HG02610 (cell line): ENCODE measurements around the gene SMIM5.

Source experiments
- ATAC-seq: cut with Tn5 transposase; IDR thresholded peaks from one replicate; pipeline ENCODE4 v1.9.1; 2021; ENCODE audit warnings: mild to moderate bottlenecking, moderate library complexity; ENCODE audit not compliant: unreplicated experiment

The SMIM5 gene

DNA sequence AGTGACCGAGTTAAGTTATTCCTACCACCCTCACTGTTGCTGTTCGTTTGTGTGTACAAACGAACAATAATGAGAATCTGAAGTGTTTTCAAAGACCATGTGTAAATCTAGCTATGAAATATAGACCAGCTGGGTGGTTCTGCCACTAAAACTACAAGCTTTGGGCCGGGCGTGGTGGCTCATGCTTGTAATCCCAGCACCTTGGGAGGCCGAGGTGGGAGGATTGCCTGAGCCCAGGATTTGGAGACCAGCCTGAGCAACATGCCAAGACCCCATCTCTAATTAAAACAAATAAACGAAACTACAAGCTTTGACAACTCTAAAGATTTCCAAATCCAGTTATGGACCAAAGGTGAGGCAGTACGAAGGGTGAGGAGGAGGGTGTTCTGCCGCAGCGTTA lies 32.7 kb downstream of the SMIM5 start:
- ATAC-seq: no peak

DNA sequence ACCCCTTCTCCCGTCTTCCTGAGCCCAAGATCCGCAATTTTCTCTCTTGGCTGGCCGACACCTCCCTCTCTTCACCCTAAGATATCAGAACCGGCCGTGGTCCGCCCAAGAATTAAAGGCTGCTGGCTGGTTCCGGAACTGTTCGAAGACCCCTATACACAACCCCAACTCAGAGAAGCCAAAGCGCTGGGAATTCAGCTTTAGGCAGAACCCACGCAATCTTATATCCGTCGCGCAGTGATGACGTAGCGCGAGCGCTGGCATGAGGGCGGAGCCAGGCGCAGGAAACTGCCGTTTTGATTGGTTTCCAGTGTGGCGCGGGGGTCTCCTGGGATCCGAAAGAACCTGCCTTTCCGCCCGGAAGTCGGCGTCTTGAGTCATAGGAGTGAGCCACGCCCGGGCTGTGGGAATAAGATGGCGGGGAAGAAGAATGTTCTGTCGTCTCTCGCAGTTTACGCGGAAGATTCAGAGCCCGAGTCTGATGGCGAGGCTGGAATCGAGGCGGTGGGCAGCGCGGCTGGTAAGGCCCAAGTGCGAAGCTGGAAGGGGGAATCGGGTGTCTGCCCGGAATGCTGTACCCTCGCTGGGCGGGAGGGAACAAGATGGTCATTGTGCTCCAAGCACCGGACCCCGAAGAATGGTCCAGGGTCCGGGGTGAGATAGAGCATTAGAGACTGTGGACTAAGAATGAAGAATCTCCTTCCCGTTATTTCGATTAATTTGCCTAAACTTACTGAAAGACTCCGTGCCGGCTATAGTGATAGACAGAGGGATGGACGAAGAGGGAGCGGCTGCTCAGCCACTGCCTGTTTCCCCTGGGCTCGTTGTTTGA lies 33.9 kb downstream of the SMIM5 start, which contains the start of the genes RECQL5 and SAP30BP:
RECQL5 (minus strand) TSS at position 196 of the 832 bp plus-strand sequence. CDS start 597 bp downstream, outside the sequence.
SAP30BP (plus strand) TSS at position 380 of the 832 bp plus-strand sequence; CDS start at position 415, 35 bp downstream.
- peak; percentile 55 for ATAC-seq

DNA sequence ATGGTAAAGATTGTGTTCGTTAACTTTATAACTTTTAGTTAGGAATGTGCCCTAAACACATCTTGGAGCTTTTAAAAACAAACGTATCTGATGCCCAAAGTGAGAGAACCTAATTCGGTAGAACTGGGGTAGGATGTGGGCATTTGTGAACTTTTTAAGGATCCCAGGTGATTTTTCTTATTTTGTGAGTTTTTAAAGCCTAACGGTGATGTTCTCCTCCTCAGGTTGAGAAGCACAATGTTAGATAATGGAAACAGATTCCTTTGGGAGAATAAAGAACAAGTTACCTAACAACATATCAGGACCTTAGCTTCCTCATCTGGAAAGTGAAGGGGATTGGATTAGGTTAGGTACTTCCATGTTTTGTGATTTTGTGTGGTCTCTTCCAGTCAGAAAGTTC lies 34.6 kb downstream of the SMIM5 start:
- no peak for ATAC-seq

DNA sequence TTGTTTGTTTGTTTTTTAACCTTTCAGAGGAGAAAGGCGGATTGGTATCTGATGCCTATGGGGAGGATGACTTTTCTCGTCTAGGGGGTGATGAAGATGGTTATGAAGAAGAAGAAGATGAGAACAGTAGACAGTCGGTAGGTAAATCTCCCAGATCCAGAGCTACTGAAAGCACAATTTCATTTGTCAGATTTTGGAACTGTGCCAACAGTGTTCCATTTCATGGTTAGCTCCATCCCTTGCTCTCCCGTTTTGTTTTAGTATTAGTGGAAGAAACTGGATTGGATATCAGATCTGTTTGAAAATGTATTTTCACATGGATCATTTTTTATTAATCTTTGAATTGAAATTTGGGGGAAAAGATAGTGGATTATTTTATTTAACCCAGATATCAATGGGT lies 35.3 kb downstream of the SMIM5 start:
- no peak for ATAC-seq

GRCh38 chr17:75670868-75671267 lies 37.6 kb downstream of the SMIM5 start:
- no peak for ATAC-seq

DNA sequence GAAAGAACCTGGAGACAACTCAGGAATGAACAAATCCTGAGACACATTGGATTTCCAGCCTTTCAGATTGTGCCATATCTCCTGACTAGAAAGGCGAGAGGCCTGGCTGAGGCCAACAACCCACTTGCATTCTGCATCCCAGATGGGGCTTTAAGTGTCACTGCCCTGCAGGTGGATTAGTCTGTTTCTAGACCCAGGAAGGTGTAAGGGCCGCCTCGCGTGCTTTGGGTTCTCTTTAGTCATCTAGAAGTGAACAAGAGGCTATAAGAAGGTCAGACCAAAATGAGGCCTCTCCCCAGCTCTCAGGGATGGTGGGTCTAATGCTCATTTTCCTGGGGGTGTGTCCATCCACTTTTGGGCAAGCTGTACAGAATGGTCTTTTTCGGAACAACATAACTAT lies 38.8 kb downstream of the SMIM5 start:
- no peak for ATAC-seq

DNA sequence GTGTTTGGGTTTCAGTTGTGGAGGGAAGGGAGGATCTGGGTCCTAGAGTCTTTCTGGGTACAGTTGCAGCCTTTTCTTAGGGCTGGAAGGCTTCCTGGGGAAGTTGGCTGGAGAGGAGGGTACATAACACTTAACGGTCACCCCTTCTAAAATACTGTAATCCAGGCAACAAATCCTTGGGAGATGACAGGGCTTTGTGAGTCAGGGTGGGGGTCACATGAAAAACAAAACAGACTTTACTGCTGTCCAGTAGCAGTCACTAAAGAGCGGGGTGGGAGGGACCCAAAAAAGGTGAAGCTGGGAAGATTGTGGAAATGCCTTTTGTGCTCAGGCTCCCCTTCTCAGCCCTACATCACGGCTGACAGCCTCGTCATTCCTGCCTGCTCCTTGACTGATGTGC lies 40.3 kb downstream of the SMIM5 start:
- ATAC-seq: no peak

GRCh38 chr17:75676461-75676860 lies 43.2 kb downstream of the SMIM5 start:
- no peak for ATAC-seq

GRCh38 chr17:75679706-75680211 lies 46.5 kb downstream of the SMIM5 start:
- ATAC-seq: no peak

GRCh38 chr17:75680431-75680830 lies 47.2 kb downstream of the SMIM5 start:
- ATAC-seq: no peak

DNA sequence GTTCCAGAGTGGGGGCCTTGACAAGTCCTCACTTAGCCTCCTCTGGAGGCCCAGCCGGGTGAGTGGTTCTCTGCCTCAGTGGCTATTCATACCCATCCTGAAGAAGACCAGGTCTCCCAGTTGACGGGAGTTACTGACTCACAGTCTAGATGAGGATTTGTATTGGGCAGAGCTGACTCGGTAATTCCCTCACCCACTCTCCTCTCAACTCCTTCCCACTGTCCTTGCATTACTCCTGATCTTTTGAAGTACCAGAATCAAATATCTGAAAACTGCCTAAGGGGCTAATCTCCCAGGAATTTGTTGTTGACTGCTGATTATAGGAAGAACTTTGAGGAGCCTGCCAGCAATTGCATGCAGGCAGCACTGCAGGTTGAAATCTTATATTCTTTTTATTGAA lies 48.1 kb downstream of the SMIM5 start:
- no peak for ATAC-seq

DNA sequence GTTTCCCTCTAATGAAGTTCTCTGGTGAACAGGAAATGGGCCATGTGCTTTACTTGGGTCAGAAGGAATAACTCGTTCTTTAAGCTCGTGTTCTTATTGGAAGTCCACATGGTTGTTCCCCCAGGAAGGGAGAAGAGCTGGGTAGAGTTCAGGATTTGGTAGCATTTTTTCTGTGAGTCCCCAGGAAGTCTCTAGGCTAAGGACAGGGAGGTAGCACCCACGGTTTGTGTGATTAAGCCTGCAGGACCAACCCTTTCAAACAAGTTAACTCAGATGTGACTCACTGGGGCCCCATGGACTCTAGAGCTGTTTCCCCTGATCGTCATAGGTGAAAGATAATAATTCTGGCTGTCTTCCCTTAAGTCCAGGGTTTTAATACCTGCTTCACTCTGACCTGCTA lies 50.3 kb downstream of the SMIM5 start:
- no peak for ATAC-seq

DNA sequence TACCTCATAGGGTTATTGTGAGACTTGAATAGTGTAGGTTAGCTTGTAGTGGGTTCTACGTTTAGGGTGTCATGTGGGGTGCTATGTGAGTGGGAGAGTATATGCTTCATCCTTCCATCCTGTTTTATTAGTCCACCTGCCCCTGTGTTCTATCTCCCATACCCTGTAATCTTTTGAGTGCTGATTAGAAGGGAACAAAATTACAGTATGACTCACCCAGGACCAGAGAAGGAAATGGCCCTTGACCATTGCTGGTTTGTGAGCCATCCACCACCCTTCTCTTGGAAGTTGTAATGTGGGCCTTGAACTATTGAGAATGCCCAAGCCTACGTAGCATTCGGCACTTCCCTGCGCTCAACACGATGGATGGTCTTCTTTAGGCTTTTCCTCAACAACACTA lies 51.0 kb downstream of the SMIM5 start:
- no peak for ATAC-seq

- no peak for ATAC-seq
Measured at GRCh38 chr17:75684924-75685323, 51.7 kb downstream of the SMIM5 start.

GRCh38 chr17:75685499-75685898 lies 52.3 kb downstream of the SMIM5 start:
- ATAC-seq: no peak

- no peak for ATAC-seq
Measured at GRCh38 chr17:75688209-75688825, 55.1 kb downstream of the SMIM5 start.

GRCh38 chr17:75689441-75689873 lies 56.2 kb downstream of the SMIM5 start:
- ATAC-seq: no peak
